Measurements from ENCODE around the gene CLK2.

CLK2 gene

DNA sequence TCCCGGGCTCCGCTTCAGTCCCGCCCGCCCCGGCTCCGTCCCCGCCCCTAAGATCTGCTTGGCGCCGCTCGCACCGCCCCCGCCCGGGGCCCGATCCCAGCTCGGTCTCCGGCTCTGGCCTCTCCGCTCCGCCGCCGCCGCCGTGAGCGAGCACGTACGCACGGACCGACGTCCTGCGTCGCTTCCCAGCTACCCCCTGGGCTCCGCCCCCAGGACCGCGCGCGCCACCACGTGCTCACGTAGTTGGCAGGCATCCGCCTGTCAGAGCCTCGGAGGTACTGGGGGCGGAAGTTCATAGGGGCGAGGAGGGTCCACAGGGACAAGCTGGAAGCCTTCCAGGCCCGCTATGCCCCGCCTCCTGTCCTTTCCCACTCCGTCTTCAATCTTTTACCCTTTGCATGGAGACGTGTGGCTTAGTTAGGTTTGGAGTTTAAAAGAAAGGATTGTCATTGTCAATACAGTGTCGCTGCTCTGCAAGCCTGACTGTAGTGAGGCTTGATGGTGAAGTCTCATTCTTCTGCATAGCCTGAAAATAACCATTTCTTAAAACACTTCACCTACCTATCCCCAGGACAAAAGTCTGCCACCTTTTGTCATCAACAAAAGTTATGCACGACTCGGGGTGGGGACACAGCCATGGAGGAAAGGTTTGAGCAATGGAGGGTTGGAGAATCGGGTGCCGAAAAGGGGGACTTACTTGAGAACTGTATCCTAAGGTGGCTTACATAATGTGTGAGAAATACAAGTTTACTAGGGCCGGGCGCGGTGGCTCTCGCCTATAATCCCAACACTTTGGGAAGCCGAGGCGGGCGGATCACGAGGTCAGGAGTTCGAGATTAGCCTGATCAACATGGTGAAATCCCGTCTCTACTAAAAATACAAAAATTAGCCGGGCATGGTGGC is at the start of gene CLK2:
Gene CLK2, minus strand, starts transcription at position 162 of the 903 bp plus-strand sequence. CDS start 2,527 bp downstream, outside the sequence.
- TF ChIP-seq, protein P1, sequence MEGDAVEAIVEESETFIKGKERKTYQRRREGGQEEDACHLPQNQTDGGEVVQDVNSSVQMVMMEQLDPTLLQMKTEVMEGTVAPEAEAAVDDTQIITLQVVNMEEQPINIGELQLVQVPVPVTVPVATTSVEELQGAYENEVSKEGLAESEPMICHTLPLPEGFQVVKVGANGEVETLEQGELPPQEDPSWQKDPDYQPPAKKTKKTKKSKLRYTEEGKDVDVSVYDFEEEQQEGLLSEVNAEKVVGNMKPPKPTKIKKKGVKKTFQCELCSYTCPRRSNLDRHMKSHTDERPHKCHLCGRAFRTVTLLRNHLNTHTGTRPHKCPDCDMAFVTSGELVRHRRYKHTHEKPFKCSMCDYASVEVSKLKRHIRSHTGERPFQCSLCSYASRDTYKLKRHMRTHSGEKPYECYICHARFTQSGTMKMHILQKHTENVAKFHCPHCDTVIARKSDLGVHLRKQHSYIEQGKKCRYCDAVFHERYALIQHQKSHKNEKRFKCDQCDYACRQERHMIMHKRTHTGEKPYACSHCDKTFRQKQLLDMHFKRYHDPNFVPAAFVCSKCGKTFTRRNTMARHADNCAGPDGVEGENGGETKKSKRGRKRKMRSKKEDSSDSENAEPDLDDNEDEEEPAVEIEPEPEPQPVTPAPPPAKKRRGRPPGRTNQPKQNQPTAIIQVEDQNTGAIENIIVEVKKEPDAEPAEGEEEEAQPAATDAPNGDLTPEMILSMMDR (IDR thresholded peaks at IDR 0.05; ENCODE audit: extremely low read depth, insufficient read depth, missing control alignments), result peak; percentile 3
- in situ Hi-C loops (cut with MboI; ENCODE audit: low pct_unique_long_range_greater_than_20kb, low sequenced_read_pairs, unreplicated experiment), result loop anchor here (25.0 kb wide), 1 partner anchor 314 kb away; no protein-coding TSS in a partner anchor

DNA sequence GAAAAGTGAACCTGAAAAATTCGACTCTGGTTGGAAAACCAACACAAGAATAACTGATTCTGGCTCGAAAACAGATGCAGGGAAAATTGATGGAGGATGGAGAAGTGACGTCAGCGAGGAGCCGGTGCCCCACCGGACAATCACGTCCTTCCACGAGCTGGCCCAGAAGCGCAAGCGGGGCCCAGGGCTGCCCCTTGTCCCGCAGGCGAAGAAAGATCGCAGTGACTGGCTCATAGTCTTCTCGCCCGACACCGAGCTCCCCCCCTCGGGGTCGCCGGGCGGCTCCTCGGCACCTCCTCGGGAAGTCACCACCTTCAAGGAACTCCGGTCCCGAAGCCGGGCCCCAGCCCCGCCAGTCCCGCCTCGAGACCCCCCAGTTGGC is 49.3 kb upstream of the CLK2 start:
- TF ChIP-seq, protein P1 (IDR thresholded peaks at IDR 0.05; ENCODE audit: extremely low read depth, insufficient read depth, missing control alignments), result no peak
- in situ Hi-C loops (cut with MboI; ENCODE audit: low pct_unique_long_range_greater_than_20kb, low sequenced_read_pairs, unreplicated experiment), result no loop called here
- DNase-seq (ENCODE audit: low spot score), result peak; percentile 69

More for the DNA sequence above, at the start of gene CLK2:
- DNase-seq (ENCODE audit: low spot score), result peak; percentile 98

DNA sequence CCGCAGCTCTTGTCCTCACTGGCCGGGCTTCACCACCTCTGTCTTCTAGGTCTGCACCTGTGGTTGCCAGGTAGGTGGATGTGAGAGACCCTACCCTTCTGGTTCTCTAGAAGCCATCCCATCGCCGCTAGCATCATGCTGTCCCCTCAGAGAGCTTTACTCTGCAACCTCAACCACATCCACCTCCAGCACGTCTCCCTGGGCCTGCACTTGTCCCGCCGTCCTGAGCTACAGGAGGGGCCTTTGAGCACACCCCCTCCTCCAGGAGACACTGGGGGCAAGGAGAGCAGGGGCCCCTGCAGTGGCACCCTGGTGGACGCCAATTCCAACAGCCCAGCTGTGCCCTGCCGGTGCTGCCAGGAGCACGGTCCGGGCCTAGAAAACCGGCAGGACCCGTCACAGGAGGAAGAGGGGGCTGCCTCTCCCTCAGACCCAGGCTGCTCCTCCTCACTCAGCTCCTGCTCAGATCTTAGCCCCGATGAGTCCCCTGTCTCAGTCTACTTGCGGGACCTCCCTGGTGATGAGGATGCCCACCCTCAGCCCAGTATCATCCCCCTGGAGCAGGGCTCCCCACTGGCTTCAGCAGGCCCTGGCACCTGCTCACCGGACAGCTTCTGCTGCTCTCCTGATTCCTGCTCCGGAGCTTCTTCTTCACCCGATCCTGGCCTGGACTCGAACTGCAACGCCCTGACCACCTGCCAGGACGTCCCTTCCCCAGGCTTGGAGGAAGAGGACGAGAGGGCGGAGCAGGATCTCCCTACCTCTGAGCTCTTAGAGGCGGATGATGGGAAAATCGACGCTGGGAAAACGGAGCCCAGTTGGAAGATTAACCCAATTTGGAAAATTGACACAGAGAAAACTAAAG is 48.6 kb upstream of the CLK2 start:
- DNase-seq (ENCODE audit: low spot score), result no peak
- TF ChIP-seq, protein P1 (IDR thresholded peaks at IDR 0.05; ENCODE audit: extremely low read depth, insufficient read depth, missing control alignments), result no peak
- in situ Hi-C loops (cut with MboI; ENCODE audit: low pct_unique_long_range_greater_than_20kb, low sequenced_read_pairs, unreplicated experiment), result no loop called here

DNA sequence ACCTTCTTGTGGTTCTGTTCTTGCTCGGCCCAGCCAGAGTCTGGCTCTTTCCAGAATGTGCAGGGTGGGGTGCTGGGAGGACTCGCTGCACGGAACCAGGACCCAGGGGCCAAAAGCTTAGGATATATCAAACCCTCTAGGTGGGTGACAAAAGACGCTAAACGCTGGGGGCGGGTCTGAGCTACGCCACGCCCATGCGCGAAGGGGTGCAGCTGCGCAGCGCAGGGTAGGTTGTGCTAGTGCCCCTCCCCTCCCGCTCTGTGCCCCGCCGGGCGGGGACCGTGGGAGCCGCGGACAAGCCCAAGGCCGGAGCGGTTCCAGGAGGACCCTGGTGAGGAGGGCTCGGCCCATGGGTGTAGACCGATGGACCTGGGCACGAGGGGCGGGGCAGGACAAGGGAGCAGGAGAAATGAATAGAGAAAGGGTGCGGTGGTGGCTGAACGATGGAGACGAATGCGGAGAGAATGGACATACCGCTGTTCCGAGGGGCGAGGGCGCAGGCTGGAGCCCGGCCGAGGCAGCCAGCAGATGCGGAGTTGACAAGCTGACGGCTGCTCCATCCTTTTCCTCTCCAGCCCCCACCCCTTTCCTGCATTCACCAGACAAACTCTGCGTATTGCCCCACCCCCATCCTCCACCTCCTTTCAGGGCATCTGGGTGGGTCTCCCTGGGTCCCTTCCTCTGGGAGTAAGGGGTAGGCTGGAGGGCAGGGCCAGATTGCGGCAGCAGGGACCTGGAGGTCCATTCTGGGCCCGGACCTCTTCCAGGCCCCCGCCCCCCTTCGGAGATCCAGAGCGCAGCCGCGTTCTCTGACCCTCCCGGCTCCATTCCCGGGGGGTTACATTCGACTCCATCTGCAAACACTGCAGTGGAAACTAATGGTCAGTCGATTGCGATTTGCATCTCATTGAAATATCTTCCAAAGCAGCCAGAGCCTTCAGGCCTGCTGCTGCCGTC is 47.6 kb upstream of the CLK2 start, which contains the start of gene RUSC1:
Gene RUSC1, plus strand, starts transcription at position 234 of the 957 bp plus-strand sequence. CDS start 880 bp downstream, outside the sequence.
- DNase-seq (ENCODE audit: low spot score), result peak; percentile 84
- TF ChIP-seq, protein P1 (IDR thresholded peaks at IDR 0.05; ENCODE audit: extremely low read depth, insufficient read depth, missing control alignments), result no peak
- in situ Hi-C loops (cut with MboI; ENCODE audit: low pct_unique_long_range_greater_than_20kb, low sequenced_read_pairs, unreplicated experiment), result no loop called here

DNA sequence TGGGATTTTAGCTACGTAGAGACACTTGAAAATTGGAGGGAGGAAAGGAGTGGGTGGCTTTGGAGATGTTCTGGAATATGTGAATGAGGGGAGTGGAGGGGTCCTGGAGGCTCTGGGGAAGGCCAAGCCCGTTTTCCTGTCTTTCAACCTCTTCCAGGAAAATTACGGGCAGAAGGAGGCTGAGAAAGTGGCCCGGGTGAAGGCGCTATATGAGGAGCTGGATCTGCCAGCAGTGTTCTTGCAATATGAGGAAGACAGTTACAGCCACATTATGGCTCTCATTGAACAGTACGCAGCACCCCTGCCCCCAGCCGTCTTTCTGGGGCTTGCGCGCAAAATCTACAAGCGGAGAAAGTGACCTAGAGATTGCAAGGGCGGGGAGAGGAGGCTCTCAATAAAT is 46.9 kb upstream of the CLK2 start:
- TF ChIP-seq, protein P1 (IDR thresholded peaks at IDR 0.05; ENCODE audit: extremely low read depth, insufficient read depth, missing control alignments), result no peak
- DNase-seq (ENCODE audit: low spot score), result no peak

More for the DNA sequence above, 46.9 kb upstream of the CLK2 start:
- in situ Hi-C loops (cut with MboI; ENCODE audit: low pct_unique_long_range_greater_than_20kb, low sequenced_read_pairs, unreplicated experiment), result no loop called here

All from GM13977 (cell line).